Tibial nerve (tissue), 4 donors: ENCODE results near the gene GNB1L. TPM values are rescaled to one million over a fixed set of nuclear protein-coding genes. Genes with fewer than 3 reads are reported as not detected.
A peak's percentile ranks its signal among the peaks of the same experiment; 100 is the strongest.

Experiments used
- DNase-seq, 2 donors: peaks; one replicate each; pipeline ENCODE4 v3.0.0-alpha.2; 2019; ENCODE audit warnings: low spot score in 2 of 2
- H3K27ac ChIP-seq, 4 donors: fragments of 200-600 bp; sonication (generic) in 3 of 4; one replicate each; pipeline ENCODE4 v1.5.1; 2017 to 2019; ENCODE audit warnings: mild to moderate bottlenecking in 1 of 4
- H3K27me3 ChIP-seq, 2 donors: fragments of 200-600 bp; sonication (generic) in 1 of 2; one replicate each; pipeline versions ENCODE4 v1.5.1 to v1.6.0; 2017 to 2019
- H3K36me3 ChIP-seq, 3 donors: fragments of 200-600 bp; sonication (generic); one replicate each; pipeline ENCODE4 v1.5.1; 2018 to 2019
- H3K4me1 ChIP-seq, 4 donors: fragments of 200-600 bp; sonication (generic) in 3 of 4; one replicate each; pipeline ENCODE4 v1.5.1; 2017 to 2019
- H3K4me3 ChIP-seq, 4 donors: fragments of 200-600 bp; sonication (generic) in 3 of 4; one replicate each; pipeline ENCODE4 v1.5.1; 2017 to 2019; ENCODE audit warnings: mild to moderate bottlenecking in 1 of 4, moderate library complexity in 1 of 4
- H3K9me3 ChIP-seq, 4 donors: fragments of 200-600 bp; sonication (generic) in 3 of 4; one replicate each; pipeline ENCODE4 v1.5.1; 2017 to 2019
- EP300 ChIP-seq, 2 donors: sonication (generic); formaldehyde crosslinking; IDR thresholded peaks; one replicate each; pipeline ENCODE4 v1.6.1; 2017; ENCODE audit warnings: antibody characterized with exemption in 2 of 2, mild to moderate bottlenecking in 1 of 2
- POLR2A ChIP-seq, 2 donors: fragments of 450-650 bp; IDR thresholded peaks; one replicate each; pipeline ENCODE4 v1.6.1; 2017; ENCODE audit warnings: antibody characterized with exemption in 2 of 2, mild to moderate bottlenecking in 2 of 2, moderate library complexity in 2 of 2
- WGBS, 2 donors: methylation state at CpG; one replicate each; pipeline ENCODE4 v1.1.5; 2018; 5-methylcytosine and 5-hydroxymethylcytosine counted together
- total RNA-seq, 4 donors: library from RNA; depleted of rRNA; stranded (reverse); fragments of >200 nt; gene quantifications; one replicate each; pipeline ENCODE4 v1.1.0, GENCODE V29; 2016
- TF ChIP-seq, protein P1 (sequence below), 5 experiments: fragments of 200-600 bp in 3 of 5; fragments of 450-650 bp in 2 of 5; sonication (generic) in 3 of 5; IDR thresholded peaks; one replicate each; pipeline ENCODE4 v1.5.1; 2016 to 2019; ENCODE audit warnings: antibody characterized with exemption in 5 of 5, mild to moderate bottlenecking in 3 of 5, moderate library complexity in 2 of 5

GNB1L gene
- total RNA-seq, 4 donors from 2014 or later, result 2.9 to 8.1 (median 6.3) TPM

- Histone ChIP-seq H3K27ac (no peak overlapping the region), H3K4me3 (no peak overlapping the region), H3K9me3 (no peaks in the 10 kb centered on the region), H3K27me3 (peaks cover 0 to 78% of the 10 kb centered on the region in 2 donors), H3K4me1 (peaks cover 0 to 50% (median 15%) of the 10 kb centered on the region in 4 donors), H3K36me3 (no peaks in the 10 kb centered on the region)
- WGBS, 2 donors, result 55 to 77% methylated on average over 15 to 17 of the region's 17 CpGs
- TF ChIP-seq POLR2A (IDR thresholded peaks at IDR 0.05) (no peak), EP300 (IDR thresholded peaks at IDR 0.05) (no peak)
- TF ChIP-seq, protein P1, sequence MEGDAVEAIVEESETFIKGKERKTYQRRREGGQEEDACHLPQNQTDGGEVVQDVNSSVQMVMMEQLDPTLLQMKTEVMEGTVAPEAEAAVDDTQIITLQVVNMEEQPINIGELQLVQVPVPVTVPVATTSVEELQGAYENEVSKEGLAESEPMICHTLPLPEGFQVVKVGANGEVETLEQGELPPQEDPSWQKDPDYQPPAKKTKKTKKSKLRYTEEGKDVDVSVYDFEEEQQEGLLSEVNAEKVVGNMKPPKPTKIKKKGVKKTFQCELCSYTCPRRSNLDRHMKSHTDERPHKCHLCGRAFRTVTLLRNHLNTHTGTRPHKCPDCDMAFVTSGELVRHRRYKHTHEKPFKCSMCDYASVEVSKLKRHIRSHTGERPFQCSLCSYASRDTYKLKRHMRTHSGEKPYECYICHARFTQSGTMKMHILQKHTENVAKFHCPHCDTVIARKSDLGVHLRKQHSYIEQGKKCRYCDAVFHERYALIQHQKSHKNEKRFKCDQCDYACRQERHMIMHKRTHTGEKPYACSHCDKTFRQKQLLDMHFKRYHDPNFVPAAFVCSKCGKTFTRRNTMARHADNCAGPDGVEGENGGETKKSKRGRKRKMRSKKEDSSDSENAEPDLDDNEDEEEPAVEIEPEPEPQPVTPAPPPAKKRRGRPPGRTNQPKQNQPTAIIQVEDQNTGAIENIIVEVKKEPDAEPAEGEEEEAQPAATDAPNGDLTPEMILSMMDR (IDR thresholded peaks at IDR 0.05), result no peak
- no peak for DNase-seq
Measured at GRCh38 chr22:19764299-19764593, 90.4 kb downstream of the GNB1L start.

GRCh38 chr22:19763458-19764298, 91.0 kb downstream of the GNB1L start:
- TF ChIP-seq POLR2A (IDR thresholded peaks at IDR 0.05) (no peak), EP300 (IDR thresholded peaks at IDR 0.05) (no peak)
- TF ChIP-seq, protein P1 (IDR thresholded peaks at IDR 0.05), result no peak
- Histone ChIP-seq H3K27me3 (peaks cover 0 to 80% of the 10 kb centered on the region in 2 donors), H3K9me3 (no peaks in the 10 kb centered on the region), H3K27ac (no peak overlapping the region), H3K36me3 (no peaks in the 10 kb centered on the region), H3K4me1 (peaks cover 0 to 55% (median 16%) of the 10 kb centered on the region in 4 donors), H3K4me3 (no peak overlapping the region)
- 61 to 68% methylated on average over 36 to 39 of the region's 39 CpGs for WGBS, 2 donors
- no peak for DNase-seq

GRCh38 chr22:19762568-19763457, 91.9 kb downstream of the GNB1L start:
- WGBS, 2 donors, result 71 to 83% methylated on average over 33 to 34 of the region's 34 CpGs
- no peak overlapping the region for H3K27ac ChIP-seq
- DNase-seq, result no peak
- H3K4me1 ChIP-seq, result peaks cover 0 to 51% (median 16%) of the 10 kb centered on the region in 4 donors
- TF ChIP-seq, protein P1 (IDR thresholded peaks at IDR 0.05), result no peak
- TF ChIP-seq EP300 (IDR thresholded peaks at IDR 0.05), result no peak
- no peak for TF ChIP-seq POLR2A (IDR thresholded peaks at IDR 0.05)
- no peaks in the 10 kb centered on the region for H3K9me3 ChIP-seq
- H3K36me3 ChIP-seq, result no peaks in the 10 kb centered on the region
- no peak overlapping the region for H3K4me3 ChIP-seq
- peaks cover 0 to 80% of the 10 kb centered on the region in 2 donors for H3K27me3 ChIP-seq

DNA sequence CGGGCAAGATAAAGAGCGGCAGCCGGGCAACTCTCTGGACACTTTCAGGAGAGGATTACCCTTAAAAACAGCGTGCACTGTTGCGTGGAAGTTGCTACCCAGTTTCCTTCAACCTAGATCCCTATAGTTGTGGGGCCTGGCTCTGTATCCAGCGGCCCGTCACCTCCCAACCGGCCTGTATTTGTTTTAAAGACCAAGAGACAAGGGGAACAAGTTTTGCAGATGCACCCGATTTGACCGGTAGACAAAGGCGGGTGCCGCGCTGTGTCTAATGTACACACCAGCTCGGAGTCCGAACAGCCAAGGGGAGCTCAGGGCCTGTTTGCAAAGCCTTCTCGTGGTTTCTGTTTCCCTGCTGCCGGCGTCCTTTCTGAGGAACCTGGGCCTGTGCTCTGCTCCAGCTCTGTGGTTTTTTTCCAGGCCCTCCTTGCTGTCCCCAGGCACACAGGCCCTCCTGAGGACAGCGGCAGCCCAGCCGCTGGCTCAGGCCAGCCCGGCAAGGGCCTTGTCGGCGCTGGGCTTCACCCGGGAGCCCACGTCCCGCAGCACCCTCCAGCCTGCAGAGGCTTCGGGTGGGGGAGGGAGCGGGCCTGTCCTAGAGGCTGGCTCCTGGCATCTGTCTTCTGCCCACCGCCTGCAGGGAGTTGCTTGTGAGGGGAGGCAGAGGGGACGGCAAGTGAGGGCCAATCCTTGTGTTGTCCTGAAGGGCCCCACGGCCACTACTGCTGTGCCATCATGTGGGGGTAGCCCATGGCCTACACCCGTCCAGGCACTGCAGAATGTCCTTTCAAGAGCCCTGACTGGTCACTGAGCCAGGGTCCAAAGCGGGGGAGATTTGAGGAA, 92.7 kb downstream of the GNB1L start:
- peak overlapping the region in 1 of 4 donors; percentile 12 for H3K27ac ChIP-seq
- peak overlapping the region in 1 of 4 donors; percentile 44 for H3K4me3 ChIP-seq
- WGBS, 2 donors, result 75 to 78% methylated on average over 30 to 32 of the region's 33 CpGs
- H3K36me3 ChIP-seq, result no peaks in the 10 kb centered on the region
- TF ChIP-seq EP300 (IDR thresholded peaks at IDR 0.05), result no peak
- TF ChIP-seq, protein P1 (IDR thresholded peaks at IDR 0.05), result no peak
- no peak for TF ChIP-seq POLR2A (IDR thresholded peaks at IDR 0.05)
- H3K27me3 ChIP-seq, result peaks cover 0 to 80% of the 10 kb centered on the region in 2 donors
- H3K9me3 ChIP-seq, result no peaks in the 10 kb centered on the region
- peaks cover 0 to 49% (median 15%) of the 10 kb centered on the region in 4 donors for H3K4me1 ChIP-seq
- DNase-seq, result no peak
